ENCODE data around the gene ENOX1.
A peak's percentile ranks its signal among the peaks of the same experiment; 100 is the strongest.

Gene ENOX1

GRCh38 chr13:43664700-43665191 lies 122.0 kb downstream of the ENOX1 start:
- no peak for DNase-seq

GRCh38 chr13:43663474-43664090 lies 123.2 kb downstream of the ENOX1 start:
- no peak for DNase-seq

- no peak for DNase-seq
These were observed 123.8 kb downstream of the ENOX1 start for GRCh38 chr13:43662976-43663375.

- no peak for DNase-seq
These were observed 125.5 kb downstream of the ENOX1 start for GRCh38 chr13:43661161-43661830.

GRCh38 chr13:43657485-43657884 lies 129.3 kb downstream of the ENOX1 start:
- no peak for DNase-seq

- no peak for DNase-seq
These were observed 132.8 kb downstream of the ENOX1 start for GRCh38 chr13:43653980-43654379.

GRCh38 chr13:43653395-43653794 lies 133.4 kb downstream of the ENOX1 start:
- DNase-seq: peak; percentile 53

GRCh38 chr13:43652760-43653159 lies 134.0 kb downstream of the ENOX1 start:
- no peak for DNase-seq

GRCh38 chr13:43650882-43651281 lies 135.9 kb downstream of the ENOX1 start:
- DNase-seq: no peak

- no peak for DNase-seq
These were observed 138.0 kb downstream of the ENOX1 start for GRCh38 chr13:43648733-43649132.

- DNase-seq: no peak
These were observed 139.3 kb downstream of the ENOX1 start for GRCh38 chr13:43647471-43647870.

GRCh38 chr13:43640476-43640875 lies 146.3 kb downstream of the ENOX1 start:
- no peak for DNase-seq

GRCh38 chr13:43631106-43631505 lies 155.7 kb downstream of the ENOX1 start:
- DNase-seq: no peak

GRCh38 chr13:43629691-43630480 lies 156.9 kb downstream of the ENOX1 start:
- no peak for DNase-seq

- no peak for DNase-seq
These were observed 159.8 kb downstream of the ENOX1 start for GRCh38 chr13:43626994-43627393.

GRCh38 chr13:43614063-43614462 lies 172.7 kb downstream of the ENOX1 start:
- no peak for DNase-seq

GRCh38 chr13:43611281-43612273 lies 175.2 kb downstream of the ENOX1 start:
- DNase-seq: no peak

- DNase-seq: no peak
These were observed 178.2 kb downstream of the ENOX1 start for GRCh38 chr13:43608400-43609137.

GRCh38 chr13:43597599-43597945 lies 189.2 kb downstream of the ENOX1 start:
- no peak for DNase-seq

- no peak for DNase-seq
These were observed 189.7 kb downstream of the ENOX1 start for GRCh38 chr13:43596924-43597598.

GRCh38 chr13:43596006-43596405 lies 190.8 kb downstream of the ENOX1 start:
- DNase-seq: no peak

All from NCI-H1048 (cell line).